CD4-positive, alpha-beta T cell treated with Interleukin-12 subunit alpha and Interleukin-12 subunit beta, for 1 hour (primary cell): Measurements from ENCODE around the gene RBM14.
A peak's percentile ranks its signal among the peaks of the same experiment; 100 is the strongest.
"Not testable (repeated sequence)": the region's sequence is repeated elsewhere in the genome, so short reads cannot be mapped to it uniquely, and the experiment has no call there.

Experiments used
- DNase-seq: peaks from one replicate; pipeline ENCODE4 v3.0.0-alpha.2; 2020

Gene RBM14, protein sequence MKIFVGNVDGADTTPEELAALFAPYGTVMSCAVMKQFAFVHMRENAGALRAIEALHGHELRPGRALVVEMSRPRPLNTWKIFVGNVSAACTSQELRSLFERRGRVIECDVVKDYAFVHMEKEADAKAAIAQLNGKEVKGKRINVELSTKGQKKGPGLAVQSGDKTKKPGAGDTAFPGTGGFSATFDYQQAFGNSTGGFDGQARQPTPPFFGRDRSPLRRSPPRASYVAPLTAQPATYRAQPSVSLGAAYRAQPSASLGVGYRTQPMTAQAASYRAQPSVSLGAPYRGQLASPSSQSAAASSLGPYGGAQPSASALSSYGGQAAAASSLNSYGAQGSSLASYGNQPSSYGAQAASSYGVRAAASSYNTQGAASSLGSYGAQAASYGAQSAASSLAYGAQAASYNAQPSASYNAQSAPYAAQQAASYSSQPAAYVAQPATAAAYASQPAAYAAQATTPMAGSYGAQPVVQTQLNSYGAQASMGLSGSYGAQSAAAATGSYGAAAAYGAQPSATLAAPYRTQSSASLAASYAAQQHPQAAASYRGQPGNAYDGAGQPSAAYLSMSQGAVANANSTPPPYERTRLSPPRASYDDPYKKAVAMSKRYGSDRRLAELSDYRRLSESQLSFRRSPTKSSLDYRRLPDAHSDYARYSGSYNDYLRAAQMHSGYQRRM

DNA sequence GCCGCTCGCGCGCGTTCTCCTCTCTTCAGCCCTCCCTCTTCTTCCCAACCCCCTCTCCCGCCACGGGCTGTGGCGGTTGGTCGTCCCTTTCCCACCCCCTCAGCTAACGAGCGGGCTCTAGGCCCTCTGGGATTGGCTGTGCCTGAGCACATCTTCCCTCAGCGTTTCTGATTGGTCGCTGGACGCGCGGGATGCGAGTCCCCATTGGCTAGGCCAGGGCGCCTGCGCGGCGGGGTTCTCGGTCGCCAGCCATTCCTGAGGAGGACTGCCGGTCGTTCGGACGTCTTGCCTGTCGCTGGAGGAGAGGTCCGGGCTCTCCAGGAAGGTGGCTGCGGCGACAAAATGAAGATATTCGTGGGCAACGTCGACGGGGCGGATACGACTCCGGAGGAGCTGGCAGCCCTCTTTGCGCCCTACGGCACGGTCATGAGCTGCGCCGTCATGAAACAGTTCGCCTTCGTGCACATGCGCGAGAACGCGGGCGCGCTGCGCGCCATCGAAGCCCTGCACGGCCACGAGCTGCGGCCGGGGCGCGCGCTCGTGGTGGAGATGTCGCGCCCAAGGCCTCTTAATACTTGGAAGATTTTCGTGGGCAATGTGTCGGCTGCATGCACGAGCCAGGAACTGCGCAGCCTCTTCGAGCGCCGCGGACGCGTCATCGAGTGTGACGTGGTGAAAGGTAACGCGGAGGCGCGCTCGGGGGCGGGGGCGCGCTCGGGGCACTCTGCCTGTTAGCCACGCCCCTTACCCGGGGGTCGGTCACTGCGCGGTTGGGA lies at the start of gene RBM14:
RBM14 (plus strand) TSS at position 252 of the 776 bp plus-strand sequence; CDS start at position 343, 91 bp downstream.
- peak; percentile 99 for DNase-seq

DNA sequence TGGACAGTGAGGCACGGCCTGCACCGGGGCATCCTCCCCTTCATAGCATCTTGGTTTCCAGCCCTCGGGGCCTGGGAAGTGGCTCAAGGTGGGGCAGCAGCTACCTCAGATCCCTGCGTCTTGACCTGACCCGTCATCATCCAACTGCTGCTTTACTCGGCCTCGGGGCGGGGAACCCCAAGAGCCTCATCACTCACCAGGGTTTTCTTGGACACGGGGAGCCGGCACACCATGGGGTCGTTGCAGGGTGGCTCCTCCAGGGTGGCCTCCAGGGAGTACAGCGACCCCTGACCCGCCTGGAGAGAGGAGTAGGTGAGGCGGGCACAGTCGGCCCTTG lies 48.7 kb upstream of the RBM14 start:
- DNase-seq, result no peak

DNA sequence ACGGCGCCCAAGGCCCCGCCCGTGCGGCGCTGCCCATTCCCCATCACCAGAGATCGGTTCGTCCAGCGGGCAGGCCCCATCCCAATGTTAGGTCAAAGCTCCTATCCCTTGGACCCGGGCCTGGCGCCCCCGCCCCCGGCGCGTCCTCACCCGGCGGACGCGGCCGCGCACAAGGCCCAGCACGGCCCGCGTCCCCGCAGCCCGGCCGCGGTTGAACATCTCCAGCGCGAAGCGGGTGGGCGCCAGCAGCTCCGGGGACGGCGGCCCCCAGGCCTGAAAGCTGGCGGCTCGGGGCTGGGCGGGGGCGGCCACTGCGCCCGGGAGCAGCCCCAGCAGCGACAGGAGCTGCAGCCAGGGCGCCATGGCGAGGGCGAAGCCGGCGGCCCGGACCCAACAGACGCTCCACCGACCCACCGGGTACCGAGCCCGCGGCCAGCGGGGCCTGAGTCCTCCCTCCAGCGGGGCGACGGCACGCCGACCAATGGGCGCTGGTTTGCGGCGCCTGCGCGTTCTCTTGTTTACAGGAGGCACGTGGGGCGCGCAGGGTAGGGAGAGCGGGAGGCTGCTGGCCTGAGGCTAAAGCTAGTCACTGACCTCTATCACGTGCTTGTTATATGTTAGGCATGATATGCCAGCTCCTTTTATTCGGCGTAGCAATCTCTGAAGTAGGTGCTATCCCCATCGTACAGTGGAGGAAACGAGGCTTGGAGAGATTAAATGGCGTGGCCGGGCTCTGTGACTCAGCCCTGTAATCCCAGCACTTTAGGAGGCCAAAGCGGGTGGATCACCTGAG lies 48.1 kb upstream of the RBM14 start, which contains the start of gene CTSF:
CTSF (minus strand) TSS at position 483 of the 793 bp plus-strand sequence; CDS start at position 363, 120 bp downstream.
- peak; percentile 78 for DNase-seq

DNA sequence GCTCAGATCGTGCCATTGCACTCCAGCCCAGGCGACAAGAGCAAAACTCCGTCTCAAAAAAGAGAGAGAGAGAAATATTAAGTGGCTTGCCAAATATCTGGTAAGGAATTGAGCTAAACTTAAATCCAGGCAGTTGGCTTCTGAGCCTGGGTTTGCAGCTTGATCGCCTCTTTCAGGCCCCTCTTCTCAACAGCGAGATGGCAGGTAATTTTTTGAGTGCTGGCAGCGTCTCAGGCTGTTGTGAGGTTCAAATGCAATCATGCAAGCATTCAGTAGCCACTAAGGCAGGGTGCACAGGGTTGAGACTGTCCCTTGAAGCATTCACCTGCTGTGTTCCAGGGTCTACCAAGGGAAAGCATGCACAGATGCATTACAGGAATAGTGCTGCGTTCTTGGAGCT lies 47.4 kb upstream of the RBM14 start:
- no peak for DNase-seq

DNA sequence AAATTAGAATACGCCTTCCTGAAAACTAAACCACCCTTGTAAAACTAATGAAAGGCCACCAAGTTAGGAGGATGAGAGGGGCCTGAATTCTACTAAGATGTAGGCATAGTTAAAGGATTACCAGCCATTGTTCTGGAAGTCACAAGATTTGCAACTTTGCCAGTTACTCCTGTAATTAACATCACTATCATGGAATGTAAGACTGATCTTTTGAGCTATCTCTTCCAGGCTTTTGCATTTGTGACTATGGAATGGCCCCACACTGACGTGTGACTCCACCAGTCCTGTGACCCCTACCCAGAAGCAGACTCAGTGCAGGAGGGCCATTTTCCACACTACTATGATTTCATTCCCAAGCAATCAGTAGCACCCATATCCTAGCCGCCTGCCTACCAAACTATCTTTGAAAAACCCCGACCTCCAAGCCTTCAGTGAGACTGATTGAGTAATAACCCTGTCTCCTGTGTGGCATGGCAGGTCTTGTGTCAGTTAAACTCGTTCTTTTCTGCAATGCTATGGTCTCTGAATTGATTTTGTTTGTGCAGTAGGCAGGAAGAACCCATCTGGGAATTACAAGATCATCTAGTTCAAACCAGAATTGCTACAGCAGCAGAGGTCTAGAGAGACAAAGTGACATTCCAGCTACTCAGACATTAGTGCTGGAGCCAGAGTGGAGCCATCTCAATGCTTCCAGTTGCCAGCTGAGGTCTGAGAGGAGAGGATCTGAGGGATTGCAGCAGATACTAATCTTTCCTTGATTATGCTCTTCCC lies 46.2 kb upstream of the RBM14 start:
- no peak for DNase-seq

DNA sequence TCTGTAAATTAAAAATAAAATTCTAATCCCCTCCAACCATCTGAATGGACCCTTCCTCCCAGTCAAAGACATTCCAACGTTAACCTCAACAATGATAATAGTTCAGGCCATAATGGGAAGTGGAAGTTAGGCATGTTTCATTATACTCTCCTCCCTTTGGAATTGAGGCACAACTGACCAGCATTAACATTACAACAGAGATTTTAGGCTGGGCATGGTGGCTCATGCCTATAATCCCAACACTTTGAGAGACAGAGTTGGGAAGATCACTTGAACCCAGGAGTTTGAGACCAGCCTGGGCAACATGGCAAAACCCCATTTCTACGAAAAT lies 45.6 kb upstream of the RBM14 start:
- DNase-seq, result no peak

DNA sequence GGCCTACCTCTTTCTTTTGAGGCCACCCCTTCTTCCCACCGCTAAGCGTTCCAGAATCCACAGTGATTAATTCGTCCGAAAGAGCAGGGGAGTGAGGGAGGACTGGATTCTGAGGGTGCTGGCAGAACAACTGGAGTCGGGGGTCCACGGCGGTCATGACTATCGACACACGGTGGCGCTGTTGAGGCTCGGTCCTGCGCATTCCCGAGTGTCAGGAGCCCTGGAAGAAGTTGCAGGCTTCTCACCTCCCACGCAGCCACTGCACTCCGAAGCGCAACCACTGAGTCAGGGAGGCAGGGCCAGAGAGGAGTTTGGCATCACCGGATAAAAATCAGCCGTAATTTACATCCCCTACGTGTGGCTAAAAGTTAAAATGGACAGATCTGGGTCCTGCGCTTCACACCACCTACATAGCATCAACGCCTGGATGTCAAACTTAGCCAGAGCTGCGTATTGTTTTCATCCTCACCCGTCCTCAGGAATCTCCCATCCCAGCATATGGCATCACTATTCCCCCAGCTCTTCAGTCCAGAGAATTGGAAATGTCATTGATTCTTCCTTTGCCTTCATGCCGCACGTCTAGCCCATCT lies 37.3 kb upstream of the RBM14 start:
- peak; percentile 80 for DNase-seq

DNA sequence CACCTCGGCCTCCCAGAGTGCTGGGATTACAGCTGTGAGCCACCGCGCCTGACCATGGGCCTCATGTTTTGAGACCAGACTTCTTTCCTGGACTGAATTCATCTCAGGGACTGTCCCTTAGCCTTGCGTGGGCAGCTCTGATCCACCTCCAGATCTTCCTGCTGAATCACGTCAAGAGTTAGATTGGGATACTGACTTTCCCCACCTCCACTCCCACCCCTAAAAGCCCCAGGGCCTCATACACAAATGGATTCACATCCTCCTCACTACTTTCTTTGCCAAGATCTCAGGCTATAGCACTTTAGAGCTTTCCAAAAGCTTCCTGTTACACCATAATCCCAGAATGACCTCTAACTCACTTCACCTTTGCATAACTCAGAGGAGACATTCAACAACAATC lies 35.6 kb upstream of the RBM14 start:
- DNase-seq, result no peak

DNA sequence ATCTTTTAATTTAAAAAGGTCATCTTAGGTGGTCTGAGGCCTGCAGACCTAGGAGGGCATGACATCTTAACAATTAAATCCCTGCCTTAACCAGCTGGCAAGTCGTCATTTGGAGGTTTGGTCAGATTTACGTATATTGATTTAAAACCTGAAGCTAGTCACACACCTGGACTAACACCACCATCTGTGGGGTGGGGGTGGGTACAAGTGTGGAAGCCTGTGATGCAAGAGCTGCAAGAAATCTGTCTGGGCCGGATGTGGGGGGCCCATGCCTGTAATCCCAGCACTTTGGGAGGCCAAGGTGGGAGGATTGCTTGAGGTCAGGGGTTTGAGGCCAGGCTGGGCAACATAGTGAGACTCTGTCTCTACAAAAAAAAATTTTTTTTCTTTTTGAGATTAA lies 35.2 kb upstream of the RBM14 start:
- DNase-seq, result no peak

DNA sequence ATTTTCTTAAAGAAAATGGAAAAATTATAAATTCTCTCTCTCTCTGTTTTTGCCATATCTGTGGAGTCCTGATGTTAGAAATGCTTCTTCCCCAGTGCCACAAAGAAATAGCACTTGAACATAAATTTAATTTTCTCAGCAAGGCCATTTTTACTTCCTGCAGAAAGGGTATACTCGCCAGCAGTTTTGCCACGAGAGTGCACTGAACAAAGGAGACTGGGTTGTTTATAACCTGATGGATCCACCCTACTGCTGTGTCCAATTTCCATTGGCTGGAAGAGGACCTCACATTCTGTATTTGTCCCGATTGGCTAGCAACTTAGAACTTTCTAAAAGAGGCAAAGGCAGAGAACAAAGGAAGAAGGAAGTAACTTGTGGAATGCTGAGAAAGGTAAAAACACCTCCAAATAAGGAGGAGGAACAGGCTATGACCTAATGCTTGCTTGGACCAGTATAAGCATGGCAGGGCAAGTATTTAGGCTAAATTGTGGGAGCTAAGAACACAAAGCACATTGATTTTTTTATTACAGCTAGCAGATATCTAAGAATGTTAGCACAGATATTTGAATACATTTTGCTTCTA lies 33.8 kb upstream of the RBM14 start:
- not testable (repeated sequence) for DNase-seq

DNA sequence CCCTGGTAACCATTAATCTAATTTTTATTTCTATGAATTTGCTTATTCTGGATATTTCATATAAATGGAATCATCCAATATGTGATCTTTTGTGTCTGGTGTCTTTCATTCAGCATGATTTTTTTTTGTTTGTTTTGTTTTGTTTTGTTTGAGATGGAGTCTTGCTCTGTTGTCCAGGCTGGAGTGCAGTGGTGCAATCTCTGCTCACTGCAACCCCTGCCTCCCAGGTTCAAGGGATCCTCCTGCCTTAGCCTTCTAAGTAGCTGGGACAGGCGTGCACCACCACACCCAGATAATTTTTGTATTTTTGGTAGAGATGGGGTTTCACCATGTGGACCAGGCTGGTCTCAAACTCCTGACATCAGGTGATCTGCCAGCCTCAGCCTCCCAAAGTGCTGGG lies 31.0 kb upstream of the RBM14 start:
- not testable (repeated sequence) for DNase-seq

DNA sequence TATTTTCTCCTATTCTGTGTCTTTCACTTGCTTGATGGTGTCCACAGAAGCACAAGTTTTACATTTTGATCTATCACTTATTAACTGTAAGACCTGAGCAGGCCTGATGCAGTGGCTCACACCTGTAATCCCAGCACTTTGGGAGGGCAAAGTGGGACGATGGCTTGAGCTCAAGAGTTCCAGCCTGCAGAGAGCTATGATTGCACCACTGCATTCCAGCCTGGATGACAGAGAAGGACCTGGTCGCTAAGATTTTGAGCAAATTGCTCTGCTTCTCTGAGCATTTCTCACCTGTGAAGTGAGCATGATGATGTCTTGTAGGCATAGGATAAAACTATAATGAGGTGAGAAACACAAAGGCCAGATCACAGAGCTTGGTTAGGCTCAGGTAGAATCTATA lies 30.3 kb upstream of the RBM14 start:
- no peak for DNase-seq

DNA sequence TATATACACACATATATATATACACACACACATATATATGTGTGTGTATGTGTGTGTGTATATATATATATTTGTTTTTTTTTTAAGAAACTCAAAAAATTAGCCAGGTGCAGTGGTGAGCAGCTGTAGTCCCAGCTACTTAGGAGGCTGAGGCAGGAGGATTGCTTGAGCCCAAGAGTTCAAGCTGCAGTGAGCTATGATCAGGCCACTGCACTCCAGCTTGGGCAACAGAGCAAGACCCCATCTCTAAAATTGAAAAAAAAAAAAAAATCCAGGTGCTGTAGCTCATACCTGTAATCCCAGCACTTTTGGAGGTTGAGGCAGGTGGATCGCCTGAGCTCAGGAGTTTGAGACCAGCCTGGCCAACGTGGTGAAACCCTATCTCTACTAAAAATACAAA lies 27.1 kb upstream of the RBM14 start:
- DNase-seq, result not testable (repeated sequence)

DNA sequence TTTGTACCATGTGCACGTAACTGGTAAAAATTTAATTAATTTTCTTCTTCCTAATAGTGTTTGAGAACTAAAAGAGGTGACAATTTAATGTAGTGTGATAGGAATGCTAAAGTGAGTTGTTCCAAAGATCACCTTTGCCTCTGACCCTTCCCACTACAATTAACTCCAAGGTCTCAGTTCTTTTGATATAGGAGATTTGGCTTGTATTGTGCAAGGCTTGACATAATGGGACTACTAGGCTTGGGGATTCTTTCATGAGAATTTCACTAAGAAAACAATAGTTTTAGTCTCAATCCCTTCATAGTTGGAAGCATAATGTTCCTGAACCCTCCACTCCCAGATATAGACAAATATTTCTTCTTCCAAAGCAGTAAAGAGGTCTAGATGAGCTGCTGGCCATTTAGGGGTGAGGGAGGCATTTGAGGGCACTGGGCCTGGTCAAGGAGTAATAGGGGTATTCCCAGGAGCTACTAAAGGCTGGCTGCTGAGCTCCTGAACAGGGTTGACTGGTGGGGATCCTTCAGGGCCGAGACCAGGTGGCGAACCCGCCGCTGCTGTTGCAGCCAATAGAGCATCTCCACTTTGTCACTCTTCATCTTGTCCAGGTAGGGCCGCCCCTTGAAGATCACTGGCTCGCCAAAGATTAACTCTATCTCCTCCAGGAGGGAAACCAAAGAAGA lies 26.3 kb upstream of the RBM14 start:
- DNase-seq, result no peak

DNA sequence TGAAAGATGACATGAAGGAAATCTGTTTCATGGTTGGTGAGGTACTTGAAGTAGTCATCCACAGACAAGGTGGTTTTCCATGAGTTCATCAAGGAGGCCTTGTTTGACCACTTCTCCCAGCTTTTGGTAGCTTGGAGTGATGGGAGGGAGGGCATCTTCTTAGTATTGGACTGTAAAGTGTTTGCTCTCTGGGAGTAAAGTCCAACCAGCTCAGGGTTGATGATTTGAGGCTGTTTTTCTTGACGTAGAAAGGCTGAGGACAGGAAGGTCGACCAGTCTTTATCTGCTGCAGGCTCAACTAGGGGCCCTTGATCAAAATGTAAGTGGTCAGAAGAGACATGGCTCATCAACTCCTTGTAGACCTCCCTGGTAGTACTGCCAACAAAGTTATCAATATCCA lies 25.3 kb upstream of the RBM14 start:
- no peak for DNase-seq

DNA sequence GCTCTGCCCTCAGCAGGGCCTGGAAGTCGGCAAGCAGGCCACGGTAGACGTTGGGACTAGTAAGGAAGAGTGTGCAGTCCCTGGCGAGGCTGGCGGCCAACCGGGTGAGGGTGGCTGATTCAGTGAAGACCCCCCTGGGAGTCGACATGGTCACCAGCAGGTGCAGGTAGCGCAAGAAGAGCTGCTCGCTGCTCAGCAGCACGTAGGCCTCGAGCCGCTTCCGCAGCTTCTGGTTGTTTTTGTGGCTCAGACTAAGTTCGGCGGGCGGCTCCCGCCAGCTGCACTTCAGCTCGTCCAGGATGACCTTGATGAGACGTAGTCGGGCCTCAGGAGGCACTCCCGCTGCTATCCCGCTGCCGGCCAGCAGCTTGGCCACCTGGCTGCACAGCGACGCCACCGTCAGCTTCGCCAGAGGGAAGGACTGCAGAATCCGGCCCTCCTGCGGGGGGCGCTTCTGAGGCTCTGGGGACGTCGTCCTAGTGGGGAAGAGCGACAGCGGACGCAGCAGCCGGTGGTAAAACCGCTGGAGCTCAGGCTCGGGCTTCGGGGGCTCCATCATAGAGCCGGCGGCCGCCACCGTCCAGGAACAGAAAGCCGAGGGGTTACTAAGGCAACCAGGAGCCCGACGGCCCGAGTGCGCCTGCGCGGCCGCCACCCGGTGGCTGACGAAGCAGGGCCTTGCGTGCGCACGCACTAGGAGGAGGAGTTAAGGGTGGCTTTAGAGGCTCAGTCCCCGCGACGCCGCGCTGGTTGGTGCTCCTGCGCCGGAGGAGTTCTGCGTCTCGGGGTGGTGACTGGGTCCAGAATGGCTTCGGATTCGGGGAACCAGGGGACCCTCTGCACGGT lies 23.8 kb upstream of the RBM14 start, which contains the start of the genes CCDC87 and CCS:
CCDC87 (minus strand) TSS at position 607 of the 846 bp plus-strand sequence; CDS start at position 559, 48 bp downstream.
CCS (plus strand) TSS at position 729 of the 846 bp plus-strand sequence; CDS start at position 806, 77 bp downstream.
- peak; percentile 99 for DNase-seq

DNA sequence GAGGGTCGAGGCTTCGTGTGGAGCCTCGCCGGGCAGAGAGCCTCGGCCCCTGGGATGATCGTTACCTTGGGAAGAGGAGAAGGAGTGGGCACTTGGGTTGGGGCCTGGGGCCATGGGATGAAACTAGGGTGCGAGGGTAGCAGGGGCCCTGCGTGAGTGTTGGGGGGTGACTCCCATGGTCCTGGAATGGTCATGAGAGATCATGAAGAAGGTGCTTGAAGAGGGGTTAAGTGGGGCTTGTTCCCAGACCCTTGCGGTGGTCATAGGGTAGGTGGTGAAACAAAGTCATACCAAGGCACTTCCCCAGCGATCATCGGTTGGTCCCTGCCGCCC lies 23.2 kb upstream of the RBM14 start:
- DNase-seq, result no peak

DNA sequence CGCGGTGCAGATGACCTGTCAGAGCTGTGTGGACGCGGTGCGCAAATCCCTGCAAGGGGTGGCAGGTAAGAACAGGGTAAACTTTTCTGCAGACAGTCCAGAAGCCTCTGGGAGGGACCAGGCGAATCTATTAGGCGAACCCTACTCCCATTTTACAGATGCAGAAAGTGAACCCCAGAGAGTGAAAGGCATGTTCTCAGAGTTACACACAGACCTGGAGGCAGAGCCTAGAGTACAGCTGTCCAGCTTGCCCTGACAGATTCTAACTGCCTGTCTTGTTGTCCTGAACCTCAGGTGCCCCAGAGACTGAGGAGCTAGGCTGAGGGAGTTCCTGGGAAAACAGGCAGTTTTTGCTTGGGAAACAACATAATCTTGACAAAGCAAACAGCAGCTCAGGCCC lies 22.8 kb upstream of the RBM14 start:
- DNase-seq, result no peak

DNA sequence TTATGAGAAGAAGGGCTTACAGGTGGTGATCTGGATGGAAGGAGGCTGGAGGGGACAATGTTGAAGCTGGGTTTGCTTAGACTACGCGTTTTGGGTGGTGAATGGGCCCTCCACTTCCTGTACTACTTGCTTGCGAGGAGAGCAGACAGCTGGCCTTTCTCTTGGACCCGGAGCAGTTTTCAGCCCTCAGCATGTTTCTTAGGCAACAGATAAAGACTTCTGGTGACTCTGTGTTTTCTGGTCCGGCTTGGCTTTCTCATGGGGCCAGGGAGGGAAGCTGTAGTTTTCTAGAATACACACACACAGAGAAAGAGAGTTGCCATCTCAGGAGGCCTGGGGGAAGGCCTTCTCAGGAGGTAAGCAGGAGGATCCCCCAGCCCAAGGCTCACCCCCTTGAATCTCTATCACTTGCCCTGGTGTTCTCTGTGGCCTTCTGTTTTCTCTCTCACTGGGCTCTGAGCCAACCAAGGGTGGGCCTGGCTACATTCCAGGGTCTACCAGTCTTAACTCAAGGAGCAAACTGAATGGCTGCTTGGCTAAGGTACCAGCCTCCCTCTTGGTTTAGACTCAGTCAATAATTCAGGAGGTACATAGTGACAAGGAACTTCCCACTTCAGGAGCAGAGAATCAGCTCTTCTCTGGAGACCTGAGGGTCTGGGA lies 21.1 kb upstream of the RBM14 start:
- DNase-seq, result no peak
